GM21360 (cell line): Measurements from ENCODE around the gene DPY19L1.
"Not testable (repeated sequence)": the region's sequence is repeated elsewhere in the genome, so short reads cannot be mapped to it uniquely, and the experiment has no call there.

ENCODE experiments used
- ATAC-seq: cut with Tn5 transposase; IDR thresholded peaks from one replicate; pipeline ENCODE4 v1.9.1; 2021; ENCODE audit warnings: mild to moderate bottlenecking, moderate library complexity; ENCODE audit not compliant: unreplicated experiment

Gene DPY19L1

GRCh38 chr7:34991938-34992840, 45.1 kb downstream of the DPY19L1 start:
- peak; percentile 52 for ATAC-seq

GRCh38 chr7:34988442-34989125, 48.7 kb downstream of the DPY19L1 start:
- ATAC-seq, result not testable (repeated sequence)

DNA sequence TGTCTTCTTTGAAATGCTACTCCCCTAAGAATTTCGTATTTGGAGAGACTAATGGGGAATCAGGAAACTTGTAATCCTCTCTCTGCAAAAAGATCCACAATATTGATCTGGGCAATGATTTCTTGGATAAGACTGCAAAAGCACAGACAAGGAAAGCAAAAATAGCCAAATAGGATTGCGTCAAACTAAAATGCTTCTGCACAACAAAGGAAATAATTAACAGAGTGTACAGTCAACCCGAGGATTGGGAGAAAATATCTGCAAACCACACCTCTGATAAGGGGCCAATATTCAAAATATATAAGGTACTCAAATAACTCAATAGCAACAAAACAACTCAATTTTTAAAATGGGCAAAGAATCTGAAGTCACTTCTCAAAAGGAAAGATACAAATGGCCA, 52.1 kb downstream of the DPY19L1 start:
- ATAC-seq, result not testable (repeated sequence)

- ATAC-seq, result not testable (repeated sequence)
Observed at GRCh38 chr7:34984140-34984539, 53.1 kb downstream of the DPY19L1 start.

- ATAC-seq, result no peak
Observed at GRCh38 chr7:34982371-34983019, 54.8 kb downstream of the DPY19L1 start.

GRCh38 chr7:34979124-34979523, 58.2 kb downstream of the DPY19L1 start:
- ATAC-seq, result not testable (repeated sequence)

GRCh38 chr7:34973400-34973760, 63.9 kb downstream of the DPY19L1 start:
- ATAC-seq, result no peak

- ATAC-seq, result peak; percentile 69
Observed at GRCh38 chr7:34972739-34973399, 64.4 kb downstream of the DPY19L1 start.

- not testable (repeated sequence) for ATAC-seq
Observed at GRCh38 chr7:34967818-34968217, 69.5 kb downstream of the DPY19L1 start.

- ATAC-seq, result not testable (repeated sequence)
Observed at GRCh38 chr7:34966504-34966903, 70.8 kb downstream of the DPY19L1 start.

DNA sequence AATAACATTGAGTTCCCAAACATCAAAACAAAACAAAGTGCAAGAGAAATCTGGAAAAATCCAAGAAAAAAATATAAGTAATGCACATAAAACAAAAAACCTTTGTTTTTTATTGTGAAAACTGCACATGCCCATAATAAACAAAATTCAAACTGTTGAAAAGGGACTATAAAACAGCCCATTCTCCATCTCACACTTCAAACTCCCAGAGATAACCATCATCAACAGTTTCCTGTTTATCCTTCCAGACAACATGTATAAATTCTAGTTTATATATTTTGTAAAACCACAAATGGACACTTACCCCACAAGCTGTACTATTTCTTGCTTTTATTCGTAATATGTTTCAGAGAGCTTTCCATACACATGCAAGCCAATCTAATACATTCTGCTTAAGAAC, 79.3 kb downstream of the DPY19L1 start:
- no peak for ATAC-seq

- no peak for ATAC-seq
Observed at GRCh38 chr7:34952822-34953221, 84.5 kb downstream of the DPY19L1 start.

DNA sequence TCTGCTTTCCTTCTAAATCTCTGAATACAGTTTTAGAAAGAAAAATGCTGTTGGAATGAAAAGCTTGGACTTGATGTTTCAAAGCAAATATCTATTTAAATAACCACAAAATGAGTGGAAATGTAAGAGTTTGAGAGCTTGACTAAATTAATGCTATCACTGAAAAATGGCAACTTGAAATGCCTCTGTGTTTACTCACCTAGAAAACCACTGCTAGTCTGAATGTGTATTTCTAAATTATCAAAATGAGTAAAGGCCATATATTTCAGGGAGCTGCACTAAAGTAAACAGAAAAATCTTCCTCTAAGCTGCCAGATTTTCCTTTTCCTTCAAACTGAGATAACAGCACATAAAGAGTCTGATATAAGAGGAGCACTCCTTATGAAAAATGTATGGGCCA, 87.9 kb downstream of the DPY19L1 start:
- ATAC-seq, result no peak

GRCh38 chr7:34947427-34947826, 89.9 kb downstream of the DPY19L1 start:
- ATAC-seq, result not testable (repeated sequence)

DNA sequence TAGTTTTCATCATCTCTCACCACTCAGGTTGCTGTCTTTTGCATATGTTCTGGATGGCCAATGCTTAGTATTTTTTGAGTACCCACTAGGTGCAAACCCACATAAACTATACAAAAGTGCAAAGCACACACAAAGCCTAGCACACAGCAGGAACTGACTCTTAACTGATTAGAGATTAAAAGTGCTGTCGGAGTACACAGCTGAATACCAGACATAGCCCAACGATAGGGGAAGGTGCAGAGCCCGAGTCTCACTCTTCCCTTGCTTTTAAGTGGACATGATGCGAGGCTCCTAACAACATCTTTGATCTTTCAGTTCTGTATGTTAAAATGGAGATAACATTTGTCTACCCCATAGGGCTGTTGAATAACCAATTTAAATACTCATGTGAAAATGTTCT, 90.8 kb downstream of the DPY19L1 start:
- no peak for ATAC-seq

GRCh38 chr7:34945894-34946477, 91.3 kb downstream of the DPY19L1 start:
- not testable (repeated sequence) for ATAC-seq

- ATAC-seq, result no peak
Observed at GRCh38 chr7:34939175-34939574, 98.1 kb downstream of the DPY19L1 start.

- peak; percentile 72 for ATAC-seq
Observed at GRCh38 chr7:34935735-34936165, 101.5 kb downstream of the DPY19L1 start.

DNA sequence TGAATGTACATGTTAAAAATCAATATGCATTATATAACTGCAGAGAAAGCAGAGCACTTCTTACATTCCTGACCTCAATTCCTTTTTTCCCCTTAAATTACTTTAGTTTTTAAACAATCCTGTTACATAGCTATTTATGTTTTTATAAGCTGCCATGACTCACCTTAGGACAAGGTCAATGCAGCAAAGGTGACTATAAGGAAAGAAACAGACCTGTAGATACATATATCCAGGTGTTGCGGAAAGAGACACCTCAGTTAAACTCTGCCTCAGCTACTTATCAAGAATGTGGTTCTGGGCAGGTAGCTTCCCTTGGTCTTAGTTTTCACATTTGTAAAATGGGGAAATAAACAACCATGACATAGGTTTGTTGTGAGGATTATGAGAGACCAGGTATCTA, 105.5 kb downstream of the DPY19L1 start:
- ATAC-seq, result no peak

- ATAC-seq, result not testable (repeated sequence)
Observed at GRCh38 chr7:34929783-34930182, 107.5 kb downstream of the DPY19L1 start.

GRCh38 chr7:34928560-34928959, 108.7 kb downstream of the DPY19L1 start:
- ATAC-seq, result no peak
